Measurements from ENCODE around the gene TOLLIP. TPM values are rescaled to one million over a fixed set of nuclear protein-coding genes. Genes with fewer than 3 reads are reported as not detected.

TOLLIP gene
- total and polyA plus RNA-seq, 9 of the 15 experiments (the other 6 are each of a cell fraction or from before 2014, with no cell fraction given): 0.23 to 22.8 (median 7.1) TPM

DNA sequence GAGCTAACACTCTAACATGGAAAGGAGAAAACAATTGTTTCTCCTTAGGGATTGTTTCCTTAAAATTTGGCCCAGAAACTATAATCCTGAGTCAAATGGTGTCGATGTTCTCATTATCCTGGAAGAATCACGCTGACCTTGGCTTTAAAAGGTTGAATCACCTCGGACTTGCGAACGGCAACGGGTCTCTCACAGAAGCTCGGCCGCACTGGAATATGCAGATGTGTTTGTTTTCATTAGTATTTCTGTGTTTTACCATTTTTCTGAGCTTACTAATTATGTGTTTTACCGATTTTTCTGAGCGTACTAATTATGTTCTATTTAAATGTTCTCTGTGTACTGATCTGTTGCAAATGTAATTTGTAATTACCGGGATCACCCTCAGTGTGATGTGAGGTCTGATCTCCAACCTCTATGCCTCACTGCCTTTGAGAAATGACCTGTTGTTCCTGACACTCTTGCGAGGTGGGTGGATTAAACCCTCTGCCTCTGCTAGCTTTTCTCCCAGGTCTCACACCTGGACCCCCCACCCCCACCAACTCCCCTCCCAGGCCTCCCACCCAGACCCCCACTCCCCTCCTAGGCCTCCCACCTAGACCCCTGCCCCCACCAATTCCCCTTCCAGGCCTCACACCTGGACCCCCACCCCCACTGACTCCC, 42.0 kb upstream of the TOLLIP start (continued):
- TF ChIP-seq NEUROD1 (IDR thresholded peaks at IDR 0.05; ENCODE audit: borderline replicate concordance, low read depth, low read length, partially characterized antibody) (no peak), EGR1 (conservative IDR thresholded peaks at IDR 0.05) (no peak), MCM2 (IDR thresholded peaks at IDR 0.05; ENCODE audit: low read depth) (no peak), MAFF (IDR thresholded peaks at IDR 0.05; ENCODE audit: low read length) (no peak), ZFP30 (CRISPR knock-in tag; IDR thresholded peaks at IDR 0.05; ENCODE audit: borderline replicate concordance) (no peak), STAT5B (CRISPR knock-in tag; IDR thresholded peaks at IDR 0.05) (no peak), MTA3 (IDR thresholded peaks at IDR 0.05; ENCODE audit: borderline replicate concordance) (peak; percentile 77), PHF8 (IDR thresholded peaks at IDR 0.05; ENCODE audit: borderline replicate concordance, low read length) (no peak), RBM17 (IDR thresholded peaks at IDR 0.05; ENCODE audit: borderline replicate concordance, low read depth, low read length) (no peak), SRF (CRISPR knock-in tag; IDR thresholded peaks at IDR 0.05) (no peak), ZNF408 (CRISPR knock-in tag; IDR thresholded peaks at IDR 0.05; ENCODE audit: low read depth) (no peak), CCAR2 (IDR thresholded peaks at IDR 0.05; ENCODE audit: low read depth, low read length) (no peak), RCOR1 (IDR thresholded peaks at IDR 0.05; ENCODE audit: borderline replicate concordance in 1 of 2, low read depth in 2 of 2, low read length in 2 of 2) (no peak), KDM2B (CRISPR knock-in tag; IDR thresholded peaks at IDR 0.05) (no peak), KLF16 (IDR thresholded peaks at IDR 0.05) (no peak)
- TF ChIP-seq, protein P1, sequence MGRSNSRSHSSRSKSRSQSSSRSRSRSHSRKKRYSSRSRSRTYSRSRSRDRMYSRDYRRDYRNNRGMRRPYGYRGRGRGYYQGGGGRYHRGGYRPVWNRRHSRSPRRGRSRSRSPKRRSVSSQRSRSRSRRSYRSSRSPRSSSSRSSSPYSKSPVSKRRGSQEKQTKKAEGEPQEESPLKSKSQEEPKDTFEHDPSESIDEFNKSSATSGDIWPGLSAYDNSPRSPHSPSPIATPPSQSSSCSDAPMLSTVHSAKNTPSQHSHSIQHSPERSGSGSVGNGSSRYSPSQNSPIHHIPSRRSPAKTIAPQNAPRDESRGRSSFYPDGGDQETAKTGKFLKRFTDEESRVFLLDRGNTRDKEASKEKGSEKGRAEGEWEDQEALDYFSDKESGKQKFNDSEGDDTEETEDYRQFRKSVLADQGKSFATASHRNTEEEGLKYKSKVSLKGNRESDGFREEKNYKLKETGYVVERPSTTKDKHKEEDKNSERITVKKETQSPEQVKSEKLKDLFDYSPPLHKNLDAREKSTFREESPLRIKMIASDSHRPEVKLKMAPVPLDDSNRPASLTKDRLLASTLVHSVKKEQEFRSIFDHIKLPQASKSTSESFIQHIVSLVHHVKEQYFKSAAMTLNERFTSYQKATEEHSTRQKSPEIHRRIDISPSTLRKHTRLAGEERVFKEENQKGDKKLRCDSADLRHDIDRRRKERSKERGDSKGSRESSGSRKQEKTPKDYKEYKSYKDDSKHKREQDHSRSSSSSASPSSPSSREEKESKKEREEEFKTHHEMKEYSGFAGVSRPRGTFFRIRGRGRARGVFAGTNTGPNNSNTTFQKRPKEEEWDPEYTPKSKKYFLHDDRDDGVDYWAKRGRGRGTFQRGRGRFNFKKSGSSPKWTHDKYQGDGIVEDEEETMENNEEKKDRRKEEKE (IDR thresholded peaks at IDR 0.05; ENCODE audit: borderline replicate concordance in 1 of 2, control insufficient read depth in 1 of 2, low read depth in 2 of 2, low read length in 1 of 2): peak in 1 of 2 experiments; percentile 96; a peak in 2 of 4 replicates
- TF ChIP-seq, protein P2, sequence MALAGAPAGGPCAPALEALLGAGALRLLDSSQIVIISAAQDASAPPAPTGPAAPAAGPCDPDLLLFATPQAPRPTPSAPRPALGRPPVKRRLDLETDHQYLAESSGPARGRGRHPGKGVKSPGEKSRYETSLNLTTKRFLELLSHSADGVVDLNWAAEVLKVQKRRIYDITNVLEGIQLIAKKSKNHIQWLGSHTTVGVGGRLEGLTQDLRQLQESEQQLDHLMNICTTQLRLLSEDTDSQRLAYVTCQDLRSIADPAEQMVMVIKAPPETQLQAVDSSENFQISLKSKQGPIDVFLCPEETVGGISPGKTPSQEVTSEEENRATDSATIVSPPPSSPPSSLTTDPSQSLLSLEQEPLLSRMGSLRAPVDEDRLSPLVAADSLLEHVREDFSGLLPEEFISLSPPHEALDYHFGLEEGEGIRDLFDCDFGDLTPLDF (CRISPR knock-in tag; IDR thresholded peaks at IDR 0.05): no peak
- TF ChIP-seq, protein P3, sequence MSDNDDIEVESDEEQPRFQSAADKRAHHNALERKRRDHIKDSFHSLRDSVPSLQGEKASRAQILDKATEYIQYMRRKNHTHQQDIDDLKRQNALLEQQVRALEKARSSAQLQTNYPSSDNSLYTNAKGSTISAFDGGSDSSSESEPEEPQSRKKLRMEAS (CRISPR knock-in tag; IDR thresholded peaks at IDR 0.05): no peak
- TF ChIP-seq, protein P4, sequence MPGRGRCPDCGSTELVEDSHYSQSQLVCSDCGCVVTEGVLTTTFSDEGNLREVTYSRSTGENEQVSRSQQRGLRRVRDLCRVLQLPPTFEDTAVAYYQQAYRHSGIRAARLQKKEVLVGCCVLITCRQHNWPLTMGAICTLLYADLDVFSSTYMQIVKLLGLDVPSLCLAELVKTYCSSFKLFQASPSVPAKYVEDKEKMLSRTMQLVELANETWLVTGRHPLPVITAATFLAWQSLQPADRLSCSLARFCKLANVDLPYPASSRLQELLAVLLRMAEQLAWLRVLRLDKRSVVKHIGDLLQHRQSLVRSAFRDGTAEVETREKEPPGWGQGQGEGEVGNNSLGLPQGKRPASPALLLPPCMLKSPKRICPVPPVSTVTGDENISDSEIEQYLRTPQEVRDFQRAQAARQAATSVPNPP (IDR thresholded peaks at IDR 0.05; ENCODE audit: borderline replicate concordance, insufficient read depth, insufficient read length): no peak

Data from K562 (cell line).